Stimulated activated CD4-positive, alpha-beta T cell treated with anti-CD3 and anti-CD28 coated beads, Interleukin-4, amount 100 ng/mL, for 48 hours (primary cell): ENCODE data around the gene IFNAR1.
"Not testable (repeated sequence)": the region's sequence is repeated elsewhere in the genome, so short reads cannot be mapped to it uniquely, and the experiment has no call there.

Source experiments
- DNase-seq, 2 donors: peaks; one replicate each; pipeline ENCODE4 v3.0.0-alpha.2; 2020; ENCODE audit warnings: low read depth in 2 of 2

The IFNAR1 gene

GRCh38 chr21:33308586-33309490, 15.9 kb upstream of the IFNAR1 start:
- DNase-seq, result no peak

GRCh38 chr21:33309778-33310177, 15.0 kb upstream of the IFNAR1 start:
- no peak for DNase-seq

DNA sequence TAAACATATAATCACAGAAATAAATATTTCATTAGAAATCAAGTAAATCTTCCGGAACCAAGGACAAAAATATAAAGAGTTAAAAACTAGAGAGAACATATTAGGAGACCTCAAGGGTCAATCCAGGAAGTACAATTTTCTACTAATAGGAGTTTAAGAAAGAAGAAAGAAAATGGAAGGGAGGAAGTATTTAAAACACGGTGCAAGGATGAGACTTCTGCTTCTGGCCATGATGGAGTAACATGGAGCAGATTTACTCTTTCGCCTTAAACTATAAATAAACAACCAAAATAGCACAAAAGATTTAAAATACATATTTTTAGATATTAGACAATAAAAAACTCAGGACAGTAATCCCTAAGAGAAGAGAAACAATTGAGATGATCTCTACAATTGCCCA, 12.6 kb upstream of the IFNAR1 start:
- DNase-seq, result no peak

DNA sequence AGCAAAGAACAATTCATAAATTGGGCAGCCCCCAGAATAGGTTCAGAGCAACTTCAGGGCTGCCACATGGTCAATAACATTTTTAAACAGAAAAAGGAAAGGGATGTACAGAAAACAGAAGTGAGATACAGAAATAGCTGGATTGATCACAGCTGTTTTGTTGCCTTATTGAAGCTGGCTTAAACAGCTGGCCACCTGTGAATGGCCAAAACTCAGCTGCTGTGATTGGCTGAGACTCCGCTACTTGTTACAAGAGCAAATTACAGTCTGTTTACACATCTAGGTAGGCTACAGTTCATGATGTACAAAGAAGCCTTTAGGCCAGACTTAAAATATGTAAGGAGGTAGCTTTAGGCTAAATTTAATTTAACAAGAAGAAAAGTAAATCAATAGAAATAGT, 11.6 kb upstream of the IFNAR1 start:
- DNase-seq, result no peak

DNA sequence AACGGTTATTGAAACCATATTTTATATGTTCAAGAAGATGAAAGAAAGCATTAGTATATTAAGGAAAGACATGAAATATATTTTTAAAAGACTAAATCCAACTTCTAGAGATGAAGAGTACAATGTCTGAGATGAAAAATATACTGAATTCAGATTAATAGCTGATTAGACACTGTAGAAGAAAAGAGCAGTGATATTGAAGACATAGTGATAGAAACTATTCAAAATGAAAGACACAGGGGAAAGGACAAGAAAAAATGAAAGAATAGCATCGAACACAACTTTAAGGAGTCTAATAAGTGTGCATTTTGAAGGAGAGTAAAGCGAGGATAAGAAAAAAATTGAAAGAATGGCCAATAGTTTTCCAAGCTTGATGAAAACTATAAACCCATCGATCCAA, 11.2 kb upstream of the IFNAR1 start:
- DNase-seq, result no peak

- no peak for DNase-seq
Observed at GRCh38 chr21:33314111-33314510, 10.7 kb upstream of the IFNAR1 start.

- DNase-seq, result no peak
Observed at GRCh38 chr21:33315946-33316710, 8.6 kb upstream of the IFNAR1 start.

DNA sequence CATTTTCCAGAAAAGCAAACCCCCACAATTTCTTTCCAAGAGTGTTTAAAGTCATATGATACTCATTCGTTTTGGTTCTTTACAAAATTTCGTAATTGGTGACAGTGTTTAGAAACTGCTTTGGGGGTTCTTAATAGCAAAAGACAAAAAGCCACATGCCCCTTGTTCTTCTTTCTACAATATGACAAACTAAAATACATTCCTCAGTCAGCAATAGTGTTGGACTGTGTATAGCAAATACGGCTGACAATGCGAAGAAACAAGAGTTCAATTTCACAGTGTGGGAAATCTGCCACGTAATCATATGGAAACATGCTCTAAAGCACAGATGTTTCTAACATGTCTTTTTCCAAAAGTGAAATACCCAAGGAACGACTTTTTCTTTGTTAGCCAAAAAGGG, 7.6 kb upstream of the IFNAR1 start:
- DNase-seq, result no peak

DNA sequence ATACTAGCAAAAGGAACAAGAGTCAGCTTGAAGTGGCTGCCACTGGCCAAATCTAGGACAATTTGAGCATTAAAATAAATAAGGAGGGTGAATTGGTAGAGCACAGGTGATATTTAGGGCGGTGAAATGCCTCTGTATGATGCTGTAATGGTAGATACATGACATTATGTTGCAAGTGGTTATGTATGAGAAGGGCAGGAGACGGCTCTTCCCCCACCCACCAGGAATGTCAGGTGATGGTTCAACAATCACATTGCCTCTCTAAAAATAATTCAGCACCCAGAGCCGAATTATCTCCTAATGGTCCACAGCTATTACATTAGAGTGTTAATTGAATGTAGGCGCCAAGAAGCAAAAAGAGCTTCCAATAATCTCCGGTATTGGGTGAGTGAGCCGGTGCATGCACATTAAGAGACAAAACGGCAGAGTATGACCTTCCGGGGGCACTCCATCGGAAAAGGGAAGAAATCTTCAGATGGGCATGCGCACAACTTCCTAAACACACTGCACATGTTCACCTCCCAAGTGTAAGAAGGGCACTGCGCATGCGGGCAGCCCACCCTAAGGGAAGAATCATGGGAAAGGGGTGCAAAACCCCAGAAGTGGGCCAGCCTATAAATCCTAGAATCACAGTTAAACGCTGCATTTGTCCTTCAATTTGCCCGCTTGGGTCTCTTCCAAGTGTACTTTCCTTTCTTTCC, 6.8 kb upstream of the IFNAR1 start:
- no peak for DNase-seq

DNA sequence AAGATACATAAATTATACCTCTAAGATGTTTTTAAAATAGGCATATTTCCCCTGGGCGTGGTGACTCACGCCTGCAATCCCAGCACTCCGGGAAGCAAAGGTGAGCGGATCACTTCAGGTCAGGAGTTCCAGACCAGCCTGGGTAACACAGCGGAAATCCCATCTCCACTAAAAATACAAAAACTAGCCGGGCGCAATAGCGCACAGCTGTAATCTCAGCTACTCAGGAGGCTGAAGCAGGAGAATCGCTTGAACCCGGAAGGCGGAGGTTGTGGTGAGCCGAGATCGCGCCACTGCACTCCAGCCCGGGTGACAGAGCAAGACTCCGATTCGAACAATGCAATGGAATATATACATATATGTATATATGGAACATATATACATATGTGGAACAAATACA, 3.8 kb upstream of the IFNAR1 start:
- DNase-seq, result not testable (repeated sequence)

GRCh38 chr21:33323610-33324009, 1.2 kb upstream of the IFNAR1 start:
- DNase-seq, result not testable (repeated sequence)

DNA sequence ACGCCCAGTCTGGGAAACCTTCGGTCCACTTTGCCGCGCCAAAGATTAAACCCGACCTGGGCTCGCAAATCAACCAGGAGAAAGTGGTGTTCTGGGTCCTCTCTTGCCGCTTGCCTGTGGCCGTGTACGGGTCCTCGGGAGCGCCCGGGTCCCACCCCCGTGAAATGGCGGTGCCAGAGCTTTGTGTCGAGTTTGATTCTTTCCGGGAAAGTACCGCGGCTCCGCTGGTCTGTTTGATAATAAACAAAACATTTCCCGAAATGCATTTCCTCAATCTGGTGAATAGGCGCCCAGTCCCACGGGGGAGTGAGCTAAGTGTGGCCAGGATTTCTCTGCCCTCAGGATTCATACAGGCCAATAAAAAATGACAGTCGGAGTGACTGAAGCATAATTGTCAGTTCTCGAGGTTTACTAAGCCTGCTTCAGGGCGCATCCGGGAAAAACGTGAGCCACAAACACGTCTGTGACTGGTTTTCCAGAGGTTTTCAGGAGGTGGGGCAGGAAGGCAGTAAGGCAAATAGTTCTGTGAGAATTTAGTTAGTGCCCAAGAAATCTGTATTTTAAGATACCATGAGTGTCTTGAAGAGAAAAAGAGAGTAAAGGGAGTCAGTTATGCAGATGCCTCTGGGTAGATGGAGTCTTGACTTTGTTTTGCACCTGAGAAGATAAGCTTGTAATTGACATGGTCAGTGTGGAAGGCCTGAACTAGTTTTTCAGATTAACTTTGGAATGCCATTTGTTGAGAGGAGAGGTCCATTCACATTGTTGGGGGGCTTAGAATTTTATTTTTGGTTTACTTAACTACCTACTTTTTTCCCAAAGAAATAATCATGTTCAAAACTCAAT, 675 bp downstream of the IFNAR1 start:
- DNase-seq, result peak; percentile 54 to 57

GRCh38 chr21:33327326-33327725, 2.6 kb downstream of the IFNAR1 start:
- DNase-seq, result no peak

DNA sequence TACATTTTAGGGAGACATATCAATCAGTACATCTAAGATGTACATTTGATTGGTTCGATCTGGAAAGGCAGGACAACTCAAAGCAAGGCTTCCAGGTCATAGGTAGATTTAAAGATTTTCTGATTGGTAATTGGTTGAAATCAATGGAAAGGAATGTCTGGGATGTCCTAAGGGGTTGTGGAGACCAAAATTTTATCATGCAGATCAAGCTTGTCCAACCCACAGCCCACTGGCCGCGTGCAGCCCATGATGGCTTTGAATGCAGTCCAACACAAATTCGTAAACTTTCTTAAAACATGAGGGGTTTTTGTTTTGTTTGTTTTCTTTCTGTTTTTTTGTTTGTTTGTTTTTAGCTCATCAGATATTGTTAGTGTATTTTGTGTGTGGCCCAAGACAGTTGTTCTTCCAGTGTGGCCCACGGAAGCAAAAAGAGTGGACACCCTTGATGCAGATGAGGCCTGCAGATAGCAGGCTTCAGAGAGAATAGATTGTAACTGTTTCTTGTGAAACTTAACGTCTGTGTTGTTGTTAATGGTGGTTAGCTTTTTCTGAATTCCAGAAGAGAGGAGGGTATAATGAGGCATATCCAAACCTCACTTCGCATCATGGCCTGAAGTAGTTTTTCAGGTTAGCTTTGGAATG, 3.1 kb downstream of the IFNAR1 start:
- DNase-seq, result no peak

DNA sequence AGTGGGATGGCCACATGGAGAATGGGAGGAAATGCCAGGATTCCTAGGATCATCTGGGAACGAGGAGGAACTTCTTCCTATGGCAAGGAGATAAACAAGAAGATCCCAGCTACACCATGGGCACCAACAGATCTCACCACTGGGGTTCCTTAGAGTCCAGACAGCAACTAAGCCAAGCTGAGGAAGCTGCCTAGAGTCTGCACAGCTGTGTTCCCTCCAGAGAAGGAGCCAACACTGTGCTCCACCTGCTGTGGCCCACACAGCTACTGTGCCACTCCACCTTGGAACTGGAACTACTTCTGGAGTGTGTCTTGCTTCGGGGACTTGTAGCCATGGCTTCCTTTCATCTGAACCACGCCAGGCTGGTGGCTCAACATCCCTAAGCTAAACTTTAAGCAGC, 6.0 kb downstream of the IFNAR1 start:
- DNase-seq, result no peak

DNA sequence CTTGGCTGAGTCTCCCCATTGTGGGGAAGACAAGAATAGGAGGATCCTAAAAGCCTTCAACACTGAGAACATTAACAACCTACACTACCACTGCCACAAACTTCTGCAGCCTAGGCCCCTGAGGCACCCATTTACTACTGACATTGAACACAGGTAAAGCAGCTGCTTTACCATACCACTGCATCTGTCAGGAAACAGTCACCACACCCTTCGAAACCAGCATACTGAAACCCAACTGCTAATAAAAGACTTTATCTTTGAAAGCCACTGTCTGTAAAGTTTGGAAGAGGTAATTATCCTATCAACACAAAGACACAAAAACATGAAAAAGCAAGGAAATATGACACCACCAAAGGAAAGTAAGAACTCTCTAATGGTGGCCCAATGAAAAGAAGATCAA, 7.4 kb downstream of the IFNAR1 start:
- no peak for DNase-seq

DNA sequence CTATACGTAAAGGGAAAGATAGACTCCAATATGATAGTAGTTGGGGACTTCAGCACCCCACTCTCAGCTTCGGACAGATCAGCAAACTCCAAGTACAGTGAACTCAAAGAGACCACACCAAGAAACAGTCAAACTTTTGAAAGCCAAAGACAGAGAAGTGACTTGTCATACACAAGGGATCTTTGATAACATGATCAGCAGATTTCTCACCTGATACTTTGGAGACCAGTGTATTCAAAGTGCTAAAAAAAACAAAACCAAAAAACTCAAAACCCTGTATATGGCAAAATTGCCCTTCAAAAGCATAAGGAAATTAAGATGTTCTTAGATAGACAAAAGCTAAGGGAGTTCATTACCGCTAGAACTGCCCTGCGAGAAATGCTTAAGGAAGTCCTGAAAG, 9.4 kb downstream of the IFNAR1 start:
- no peak for DNase-seq

DNA sequence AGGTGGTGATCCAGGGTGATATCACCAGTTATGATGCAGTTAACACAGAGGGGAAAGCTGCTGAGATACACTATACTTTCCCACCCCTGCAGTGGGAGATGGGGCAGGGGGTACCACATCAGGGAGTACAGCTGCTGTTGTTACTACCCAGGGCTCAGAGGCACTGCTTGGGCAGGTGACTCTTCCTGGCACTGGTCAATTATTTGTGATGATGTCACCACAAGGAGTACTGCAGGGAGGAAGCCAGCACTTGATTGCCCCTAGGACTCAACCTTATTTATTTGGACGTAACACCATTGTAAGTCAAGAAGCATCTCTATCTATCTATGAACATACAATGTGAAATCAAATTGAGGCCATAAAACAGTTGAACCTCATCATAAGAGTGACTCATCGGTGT, 10.1 kb downstream of the IFNAR1 start:
- DNase-seq, result no peak

GRCh38 chr21:33339135-33339534, 14.4 kb downstream of the IFNAR1 start:
- no peak for DNase-seq

- DNase-seq, result no peak
Observed at GRCh38 chr21:33339918-33340317, 15.1 kb downstream of the IFNAR1 start.

GRCh38 chr21:33345751-33346238, 21.0 kb downstream of the IFNAR1 start:
- DNase-seq, result no peak
